Stimulated activated CD8-positive, alpha-beta memory T cell treated with anti-CD3 and anti-CD28 coated beads, Interleukin-15, amount 100 ng/mL, for 24 hours (primary cell): Measurements from ENCODE around the gene TMEM132D.

Experiments
- DNase-seq: peaks from one replicate; pipeline ENCODE4 v3.0.0-alpha.2; 2020; ENCODE audit warnings: low read depth

The TMEM132D gene

GRCh38 chr12:129659961-129660622, 243.7 kb downstream of the TMEM132D start:
- DNase-seq = no peak

- DNase-seq = no peak
Observed at GRCh38 chr12:129657179-129657578, 246.6 kb downstream of the TMEM132D start.

GRCh38 chr12:129651951-129652350, 251.9 kb downstream of the TMEM132D start:
- no peak for DNase-seq

- no peak for DNase-seq
Observed at GRCh38 chr12:129641926-129642325, 261.9 kb downstream of the TMEM132D start.

- DNase-seq = no peak
Observed at GRCh38 chr12:129635021-129635685, 268.7 kb downstream of the TMEM132D start.

- no peak for DNase-seq
Observed at GRCh38 chr12:129631316-129631715, 272.5 kb downstream of the TMEM132D start.

GRCh38 chr12:129629901-129630300, 273.9 kb downstream of the TMEM132D start:
- DNase-seq = no peak

- no peak for DNase-seq
Observed at GRCh38 chr12:129622566-129622965, 281.3 kb downstream of the TMEM132D start.

- no peak for DNase-seq
Observed at GRCh38 chr12:129619271-129619670, 284.6 kb downstream of the TMEM132D start.

GRCh38 chr12:129617849-129618248, 286.0 kb downstream of the TMEM132D start:
- no peak for DNase-seq

GRCh38 chr12:129615001-129615400, 288.8 kb downstream of the TMEM132D start:
- no peak for DNase-seq

- DNase-seq = no peak
Observed at GRCh38 chr12:129614221-129614885, 289.5 kb downstream of the TMEM132D start.

GRCh38 chr12:129613314-129613713, 290.5 kb downstream of the TMEM132D start:
- DNase-seq = no peak

- DNase-seq = no peak
Observed at GRCh38 chr12:129610601-129611120, 293.2 kb downstream of the TMEM132D start.

- no peak for DNase-seq
Observed at GRCh38 chr12:129607756-129608155, 296.1 kb downstream of the TMEM132D start.

- no peak for DNase-seq
Observed at GRCh38 chr12:129607301-129607700, 296.5 kb downstream of the TMEM132D start.

GRCh38 chr12:129606239-129606638, 297.6 kb downstream of the TMEM132D start:
- no peak for DNase-seq

GRCh38 chr12:129605666-129606065, 298.2 kb downstream of the TMEM132D start:
- DNase-seq = no peak

- DNase-seq = no peak
Observed at GRCh38 chr12:129604506-129604905, 299.3 kb downstream of the TMEM132D start.

- no peak for DNase-seq
Observed at GRCh38 chr12:129599406-129599805, 304.4 kb downstream of the TMEM132D start.

- no peak for DNase-seq
Observed at GRCh38 chr12:129594098-129594497, 309.7 kb downstream of the TMEM132D start.

- DNase-seq = no peak
Observed at GRCh38 chr12:129592449-129592848, 311.4 kb downstream of the TMEM132D start.

GRCh38 chr12:129589503-129589902, 314.3 kb downstream of the TMEM132D start:
- DNase-seq = no peak
